Gastroesophageal sphincter (tissue), 3 donors: ENCODE data around the gene PTRH1.

Experiments used
- CTCF ChIP-seq, 4 experiments: fragments of 200-600 bp in 2 of 4; fragments of 450-650 bp in 2 of 4; sonication (generic) in 1 of 4; IDR thresholded peaks; one replicate each; pipeline ENCODE4 v1.5.1; 2017 to 2019; ENCODE audit warnings: antibody characterized with exemption in 4 of 4, mild to moderate bottlenecking in 2 of 4, moderate library complexity in 2 of 4
- POLR2A ChIP-seq, 2 donors: fragments of 450-650 bp; IDR thresholded peaks; one replicate each; pipeline ENCODE4 v1.6.1; 2017; ENCODE audit warnings: antibody characterized with exemption in 2 of 2, mild to moderate bottlenecking in 2 of 2, moderate library complexity in 1 of 2
- POLR2AphosphoS5 ChIP-seq: sonication (generic); formaldehyde crosslinking; IDR thresholded peaks from one replicate; pipeline ENCODE4 v1.6.1; 2017; ENCODE audit warnings: antibody characterized with exemption

GRCh38 chr9:127689329-127690000, 26.0 kb downstream of the PTRH1 start:
- TF ChIP-seq POLR2AphosphoS5, result no peak
- TF ChIP-seq CTCF (IDR thresholded peaks at IDR 0.05), result no peak
- TF ChIP-seq POLR2A (IDR thresholded peaks at IDR 0.05), result no peak
